HG03442 (cell line): ENCODE data around the gene SLCO2A1.

ENCODE experiments used
- ATAC-seq: cut with Tn5 transposase; IDR thresholded peaks from one replicate; pipeline ENCODE4 v1.9.1; 2021; ENCODE audit warnings: mild to moderate bottlenecking, moderate library complexity; ENCODE audit not compliant: unreplicated experiment

Gene SLCO2A1

DNA sequence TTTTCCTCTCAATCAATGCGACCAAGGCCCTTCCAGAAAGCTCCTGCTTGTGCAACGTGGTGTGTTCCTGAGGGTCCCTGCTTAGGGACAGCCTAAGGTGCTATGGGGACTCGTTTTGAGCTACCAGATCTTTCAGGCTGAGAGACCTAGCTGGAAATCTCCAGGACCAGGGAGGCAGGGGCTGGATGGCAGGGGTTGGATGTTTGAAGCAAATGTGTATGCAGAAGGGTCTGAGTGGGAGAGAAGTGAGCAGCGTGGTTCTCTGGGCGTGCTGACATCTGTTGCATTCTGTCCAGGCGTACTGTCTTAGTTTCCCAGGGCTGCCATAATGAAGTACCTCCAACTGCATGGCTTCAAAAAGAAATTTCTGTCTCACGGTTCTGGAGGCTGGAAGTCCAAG, 31.7 kb upstream of the SLCO2A1 start:
- no peak for ATAC-seq

DNA sequence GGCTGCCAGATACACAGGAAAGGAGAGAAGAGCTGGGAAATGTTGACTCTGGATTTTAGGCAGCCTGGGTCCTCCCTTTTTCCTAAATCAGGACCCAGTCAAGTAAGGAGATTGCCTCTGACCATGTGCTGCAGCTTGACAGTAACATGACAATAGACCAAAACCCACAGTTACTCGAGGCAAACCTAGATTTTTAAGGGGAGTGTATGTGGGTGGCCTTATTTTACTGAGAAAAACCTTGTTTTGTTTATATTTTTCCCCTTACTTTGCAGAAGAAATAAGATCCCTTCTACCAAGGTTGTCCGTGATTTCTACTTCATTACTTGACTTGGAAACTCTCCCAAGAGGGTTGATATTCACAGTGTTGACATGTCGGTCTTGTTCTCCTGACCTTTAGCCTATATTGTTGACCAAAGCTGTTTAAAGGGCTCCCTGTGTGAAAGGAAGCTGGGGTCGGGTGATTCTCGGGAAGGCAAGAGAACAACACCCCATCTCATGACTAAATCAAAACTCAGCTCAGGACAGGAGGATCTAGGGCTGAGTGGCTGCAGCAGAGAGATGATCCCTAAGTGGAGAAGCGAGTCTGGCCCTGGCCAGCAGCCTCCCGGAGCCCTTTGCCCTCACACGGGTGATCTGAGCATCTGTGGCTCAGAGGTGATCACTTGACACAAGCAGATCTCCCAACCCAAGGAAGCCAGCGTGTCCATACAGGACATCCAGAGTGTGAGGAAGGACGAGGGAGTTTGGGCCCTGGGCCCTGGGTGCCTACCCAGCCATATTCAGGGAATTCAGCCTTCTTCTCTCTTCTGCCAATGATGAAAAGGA, 31.0 kb upstream of the SLCO2A1 start:
- no peak for ATAC-seq

DNA sequence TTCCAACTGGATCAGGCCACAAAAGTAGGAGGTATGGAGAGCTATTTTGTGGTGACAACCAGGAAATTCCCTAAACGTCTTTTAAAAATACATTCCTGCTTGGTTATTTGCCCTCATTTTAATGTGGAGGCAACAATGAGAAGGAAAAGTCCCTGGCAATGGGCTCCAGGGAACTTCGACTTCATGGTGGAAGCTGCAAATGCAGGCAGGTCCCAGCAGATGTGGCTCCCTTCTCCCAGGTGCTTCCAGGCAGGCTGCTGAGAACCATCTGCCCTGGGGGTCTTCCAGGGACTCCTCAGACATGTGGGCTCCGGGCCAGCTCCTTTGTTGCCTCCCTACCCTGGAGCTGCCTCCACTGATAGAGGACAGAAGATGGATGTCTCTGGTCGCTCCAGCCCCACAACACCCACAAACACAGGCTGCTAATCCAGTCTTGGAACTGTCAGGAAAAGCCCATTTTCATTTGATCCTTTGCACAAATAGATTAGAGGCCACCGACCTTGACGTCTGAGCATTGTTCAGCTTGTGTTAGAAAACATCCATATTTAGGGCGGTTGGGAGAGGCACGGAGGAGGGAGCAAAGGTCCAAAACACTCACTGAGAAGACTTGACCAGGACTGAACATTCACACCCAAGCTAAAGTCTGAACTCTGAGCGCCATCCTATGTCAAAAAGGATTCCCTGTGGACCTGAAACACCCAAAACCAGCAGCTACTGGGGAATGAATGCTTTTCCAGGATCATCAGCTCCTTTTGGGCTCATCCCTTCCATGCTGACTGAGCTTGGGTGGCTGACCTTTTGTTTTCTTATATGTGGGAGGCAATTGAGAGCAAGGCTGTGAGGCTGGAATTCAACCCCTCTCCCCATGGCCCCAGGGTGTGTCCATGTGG, 30.2 kb upstream of the SLCO2A1 start:
- no peak for ATAC-seq

DNA sequence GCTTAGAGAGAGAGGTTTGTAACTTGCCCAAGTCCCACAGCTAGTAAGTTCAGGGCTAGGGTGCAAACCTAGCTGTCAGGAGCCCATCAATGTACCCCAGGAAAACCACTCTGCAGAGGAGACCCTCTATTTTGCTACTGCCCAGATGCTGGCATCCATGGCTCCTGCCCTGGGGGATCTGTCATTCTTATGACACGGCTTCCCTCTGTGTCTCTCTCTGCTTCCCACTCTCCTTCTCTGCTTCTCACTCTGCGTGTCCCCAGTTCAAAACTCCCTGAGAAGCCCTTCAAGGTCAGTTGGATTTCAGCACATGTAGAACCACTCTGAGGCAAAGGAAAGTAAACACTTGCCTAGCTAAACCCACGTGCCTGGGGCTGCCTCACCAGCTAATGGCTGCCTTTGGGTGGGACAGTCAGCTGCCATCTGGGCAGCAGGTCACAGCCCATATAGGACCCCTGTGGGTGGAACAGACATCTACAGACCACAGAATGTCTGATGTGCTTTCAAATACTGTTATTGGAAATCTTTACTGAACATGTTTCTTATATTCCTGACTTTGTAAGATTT, 29.4 kb upstream of the SLCO2A1 start:
- no peak for ATAC-seq

DNA sequence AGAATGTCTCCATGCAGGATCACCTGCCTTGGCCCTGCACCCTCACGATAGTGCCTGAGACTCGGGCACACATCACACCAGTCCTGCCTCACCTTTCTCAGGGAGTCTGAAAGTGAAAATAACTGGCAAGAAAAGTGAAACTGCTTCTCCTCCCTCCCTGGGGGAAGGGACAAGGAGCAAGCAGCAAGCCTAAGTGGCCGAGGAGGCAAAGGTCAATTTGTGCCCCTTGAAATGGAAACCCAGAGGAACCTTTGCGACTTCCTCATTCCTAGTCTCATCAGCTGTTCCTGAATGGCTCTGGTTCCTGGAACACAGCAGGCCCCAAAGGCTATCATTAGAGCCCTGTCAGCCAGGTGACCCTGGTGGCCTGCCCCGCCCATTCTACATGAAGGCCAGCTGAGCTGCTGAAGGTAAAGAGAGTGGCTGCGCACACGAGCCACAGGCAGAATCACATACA, 28.0 kb upstream of the SLCO2A1 start:
- ATAC-seq = no peak

DNA sequence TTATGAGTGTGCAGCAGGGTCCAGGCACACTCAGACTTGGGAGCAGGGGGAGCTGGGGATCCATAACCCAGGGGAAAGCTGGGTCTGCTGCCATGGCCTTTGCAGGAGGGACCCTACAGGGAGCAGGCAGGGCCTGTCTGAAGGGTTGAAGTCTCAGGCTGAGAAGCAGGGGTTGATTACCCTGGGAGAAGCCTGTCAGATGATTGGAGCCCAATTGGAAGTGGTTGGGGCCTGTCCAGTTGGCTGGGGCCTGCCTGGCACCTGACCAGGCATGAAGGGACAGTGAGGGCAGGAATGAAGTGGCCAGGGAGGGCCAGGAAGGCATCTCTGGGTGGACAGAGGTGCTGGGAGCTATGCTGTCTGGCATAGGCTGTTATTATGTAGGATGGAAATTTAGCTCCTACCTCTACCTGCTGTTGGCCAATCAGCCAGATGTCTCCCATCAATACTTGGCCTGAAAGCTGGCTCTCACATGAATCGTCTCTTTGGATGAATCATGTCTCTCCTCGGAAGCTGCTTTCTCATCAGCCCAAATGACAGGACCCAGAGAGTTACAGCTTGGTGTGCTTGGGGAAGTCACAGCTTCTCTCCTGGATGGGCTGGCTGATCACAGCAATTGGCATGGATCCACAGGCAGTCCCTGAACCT, 27.4 kb upstream of the SLCO2A1 start:
- ATAC-seq = no peak

DNA sequence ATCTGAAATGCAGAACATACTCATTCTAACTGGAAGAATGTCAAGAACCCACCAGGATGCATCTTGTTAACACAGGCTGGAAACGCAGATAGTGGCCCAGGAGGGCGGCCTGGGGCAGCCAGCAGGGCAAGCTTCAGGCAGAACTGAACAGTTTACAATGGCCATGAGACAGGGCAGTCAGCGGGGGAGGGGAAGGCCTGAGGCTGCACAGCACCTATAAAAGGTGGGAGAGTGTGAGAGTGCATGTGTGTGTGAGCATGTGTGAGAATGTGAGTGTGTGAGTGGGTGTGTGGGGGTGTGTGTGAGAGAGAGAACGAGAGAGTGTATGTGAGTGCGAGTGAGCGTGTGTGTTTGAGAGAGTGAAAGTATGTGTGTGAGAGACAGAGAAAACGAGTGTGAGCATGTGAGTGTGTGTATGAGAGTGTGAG, 26.8 kb upstream of the SLCO2A1 start:
- ATAC-seq = no peak

DNA sequence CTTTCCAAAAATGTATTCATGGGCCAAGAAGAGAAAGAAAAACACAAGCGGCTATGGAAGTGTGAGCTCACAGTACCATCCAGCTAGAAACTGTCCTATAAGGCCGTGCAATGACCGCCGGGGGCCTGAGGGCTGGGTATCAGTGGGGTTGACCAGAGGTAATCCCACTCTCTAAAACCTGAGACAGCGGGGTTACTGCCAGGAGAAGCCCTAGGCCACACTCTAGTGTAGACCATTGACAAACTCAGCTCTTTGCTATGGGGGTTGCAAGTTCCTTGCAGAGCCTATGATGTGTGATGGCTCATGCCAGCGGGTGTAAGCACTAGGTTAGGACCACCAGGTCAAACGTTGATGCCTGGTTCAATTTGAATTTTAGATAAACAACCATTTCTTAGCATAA, 25.9 kb upstream of the SLCO2A1 start:
- no peak for ATAC-seq

DNA sequence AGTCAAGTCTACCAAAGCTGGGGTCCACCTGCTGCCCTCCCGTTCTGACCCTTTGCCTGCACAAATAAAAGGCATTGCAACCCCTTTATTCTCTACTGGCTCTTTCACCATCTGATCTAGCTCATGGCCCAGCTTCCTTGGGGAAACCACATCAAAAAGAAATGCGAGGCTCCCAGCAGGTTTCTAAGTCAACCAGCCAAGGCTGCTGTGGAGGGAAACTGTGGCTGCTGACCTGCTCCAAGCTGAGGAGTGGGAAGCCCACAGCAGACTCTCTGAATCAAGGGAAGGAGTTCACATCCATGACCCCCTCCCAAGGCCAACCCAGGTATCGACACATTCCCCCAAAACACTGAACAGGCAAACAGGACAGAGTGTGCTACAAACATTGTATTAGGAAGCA, 25.2 kb upstream of the SLCO2A1 start:
- no peak for ATAC-seq

DNA sequence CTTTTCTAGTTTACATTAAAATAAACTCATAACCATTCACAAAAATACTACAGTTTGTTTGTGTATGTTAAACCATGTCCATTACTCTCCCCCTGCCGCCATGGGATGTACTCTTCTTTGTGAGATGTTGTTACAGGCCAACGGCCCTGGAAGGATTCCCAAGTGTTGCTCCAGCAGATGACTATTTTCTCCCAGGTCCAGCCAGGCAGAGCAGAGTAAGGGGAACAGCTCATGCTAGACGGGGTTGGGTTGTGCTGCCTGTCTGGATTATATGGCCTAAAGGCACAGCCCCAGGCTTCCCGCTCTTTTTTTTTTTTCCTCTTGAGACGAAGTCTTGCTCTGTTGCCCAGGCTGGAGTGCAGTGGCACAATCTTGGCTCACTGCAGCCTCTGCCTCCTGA, 24.5 kb upstream of the SLCO2A1 start:
- ATAC-seq = no peak

DNA sequence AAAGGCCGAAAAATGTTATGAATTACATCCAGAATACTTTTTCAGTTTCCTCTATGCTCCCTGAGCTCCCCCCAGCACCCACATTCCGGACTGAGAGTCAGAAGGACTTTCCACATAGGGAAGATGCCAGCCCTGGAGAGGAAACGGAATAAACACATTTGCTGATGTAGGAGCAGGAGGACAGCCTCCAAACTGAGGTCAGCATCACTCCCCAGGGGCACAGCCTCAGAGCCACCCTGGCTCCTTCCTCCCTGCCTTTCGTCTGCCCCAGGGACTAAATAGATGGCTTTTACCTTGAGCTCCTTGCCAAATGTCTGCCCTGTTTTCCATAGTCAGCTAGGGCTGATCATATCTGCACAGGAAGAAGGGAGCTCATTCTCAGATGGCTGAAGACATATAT, 22.6 kb upstream of the SLCO2A1 start:
- no peak for ATAC-seq

DNA sequence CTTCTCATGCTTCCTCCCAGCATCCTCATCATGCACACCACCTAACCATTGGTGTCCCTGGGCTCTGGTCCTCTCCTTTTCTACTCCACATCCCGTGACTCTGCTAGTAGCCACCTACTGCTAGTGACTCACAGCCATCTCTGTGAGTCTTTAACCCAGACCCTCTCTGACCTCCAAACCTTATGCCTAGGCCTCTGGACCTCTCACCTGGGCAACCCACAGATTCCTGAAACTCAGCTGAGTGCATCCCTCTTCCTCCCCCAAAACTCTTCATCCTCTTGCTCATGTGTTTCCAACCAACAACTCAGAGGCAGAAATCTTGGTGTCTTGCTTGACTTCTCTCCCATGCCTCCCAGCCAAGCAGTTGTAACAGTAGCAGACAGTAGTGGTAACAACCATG, 20.0 kb upstream of the SLCO2A1 start:
- ATAC-seq = no peak

DNA sequence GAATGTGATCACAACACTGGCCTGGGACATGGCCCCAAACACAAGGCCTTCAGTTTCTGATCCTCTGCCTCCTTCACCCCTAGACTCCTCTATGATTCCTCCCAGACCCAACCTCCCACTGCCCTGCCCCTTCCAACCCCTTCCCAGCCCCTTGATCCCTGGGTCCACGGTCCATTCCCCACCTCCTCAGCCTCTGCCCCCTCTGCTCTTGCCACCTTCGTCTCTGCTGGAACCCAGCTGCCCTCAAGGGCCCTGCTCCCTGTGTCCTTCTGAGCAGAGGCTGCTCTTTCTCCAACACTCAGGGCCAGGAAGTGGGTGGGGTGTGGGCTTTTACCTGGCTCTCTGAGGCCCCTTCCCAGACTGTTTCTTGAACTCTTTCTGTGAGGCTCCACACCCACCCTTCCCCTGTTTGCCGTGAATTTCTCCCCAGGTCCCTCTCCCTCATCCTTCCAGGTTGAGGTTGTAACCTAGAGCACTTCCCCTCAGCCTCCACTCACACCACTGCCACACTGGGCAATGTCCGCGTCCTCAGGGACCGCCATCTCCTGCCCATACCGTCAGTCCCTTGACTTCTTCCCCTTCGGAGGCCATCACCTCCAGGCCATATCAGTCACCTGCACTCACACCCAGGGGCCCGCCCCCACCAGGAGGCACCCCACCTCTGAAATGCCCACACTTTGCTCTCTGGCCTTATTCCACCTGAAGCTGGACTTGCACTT, 18.7 kb upstream of the SLCO2A1 start:
- no peak for ATAC-seq

DNA sequence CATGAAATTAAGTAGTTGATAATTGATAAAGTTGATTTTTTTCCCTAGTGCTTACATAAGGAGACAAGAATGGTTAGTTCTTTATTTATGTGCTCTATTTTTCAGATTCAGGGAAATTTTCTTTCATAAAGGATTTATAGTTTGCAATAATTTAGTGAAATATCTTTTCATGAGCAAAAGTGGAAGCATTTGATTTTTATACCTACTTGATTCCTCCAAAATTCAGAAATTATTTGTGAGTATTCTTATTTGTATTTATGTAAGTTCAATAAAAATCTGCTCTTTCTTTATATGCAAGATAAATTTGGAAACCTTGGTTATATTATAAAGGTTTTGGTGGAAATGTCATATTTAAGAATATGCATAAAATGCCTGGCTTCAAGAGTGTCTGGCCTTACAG, 14.7 kb upstream of the SLCO2A1 start:
- ATAC-seq = no peak

DNA sequence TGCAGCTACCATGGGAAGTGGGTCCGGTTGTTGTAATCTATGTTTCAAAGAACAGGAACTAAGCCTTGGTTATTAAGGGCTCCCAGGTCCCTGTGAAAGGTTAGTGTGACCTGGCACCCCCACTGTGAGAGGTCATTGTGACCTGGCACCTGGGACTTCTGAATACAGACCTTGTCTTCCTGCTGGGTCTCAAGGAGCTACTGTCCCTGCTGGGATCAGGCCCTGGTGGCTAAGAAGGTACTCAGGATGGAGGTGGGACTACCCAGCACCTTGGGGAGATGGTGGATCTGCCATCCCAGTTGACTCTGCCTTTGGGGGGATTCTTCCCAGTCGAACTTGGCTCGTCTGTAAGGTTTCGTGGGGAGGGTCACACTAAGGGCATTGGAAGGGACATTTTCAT, 10.3 kb upstream of the SLCO2A1 start:
- no peak for ATAC-seq

DNA sequence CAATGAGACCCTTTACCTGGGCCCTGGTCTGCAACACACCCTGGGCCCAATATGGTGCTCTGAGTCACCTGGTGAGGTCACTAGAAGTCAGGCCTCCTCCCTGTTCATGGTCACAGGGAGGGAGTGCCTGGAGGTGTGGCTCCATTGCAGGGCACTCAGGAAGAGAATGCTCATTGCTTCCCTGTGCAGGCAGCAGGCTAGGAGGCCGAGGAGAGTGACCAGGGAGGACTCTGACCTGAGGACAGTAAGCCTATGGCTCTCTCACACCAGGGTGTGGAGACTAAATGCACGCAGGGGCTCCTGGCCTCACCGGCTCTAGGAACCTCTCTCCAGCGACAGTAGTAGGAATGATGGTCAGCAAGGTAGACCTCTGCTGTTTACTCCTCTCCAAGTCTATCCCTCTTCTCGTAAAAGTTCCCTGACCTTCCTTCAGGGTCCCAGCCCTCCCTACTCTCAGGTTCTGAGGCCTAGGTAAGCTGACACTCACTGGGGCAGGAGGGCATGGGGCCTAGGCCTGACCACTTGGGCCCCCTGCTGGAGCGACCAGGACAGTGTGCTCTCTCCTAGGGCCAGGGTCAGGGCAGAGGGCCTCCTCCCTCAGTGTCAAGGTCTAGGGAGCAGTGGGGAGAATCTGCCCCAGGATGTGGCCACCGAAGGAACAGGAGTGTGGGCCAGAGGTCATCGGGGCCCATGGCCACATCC, 9.6 kb upstream of the SLCO2A1 start:
- no peak for ATAC-seq

DNA sequence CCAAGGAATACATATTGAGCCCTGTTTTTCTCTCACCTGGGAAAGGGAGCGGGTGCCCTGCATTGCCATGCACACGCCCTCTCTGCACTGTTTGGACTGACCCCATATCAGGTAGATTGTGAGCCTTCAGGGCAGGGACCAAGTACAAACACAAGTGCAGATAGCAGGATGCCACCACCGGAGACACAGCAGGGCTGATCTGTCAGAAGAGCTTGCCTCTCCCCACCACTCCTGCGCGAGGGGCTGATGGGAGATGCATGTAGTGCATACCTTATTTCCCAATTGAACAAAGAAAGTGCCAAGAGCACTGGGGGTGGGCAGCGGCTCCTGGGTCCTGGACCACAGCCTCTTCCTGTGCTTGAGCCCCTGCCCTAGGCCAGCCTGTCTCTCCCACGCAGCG, 9.0 kb upstream of the SLCO2A1 start:
- no peak for ATAC-seq

DNA sequence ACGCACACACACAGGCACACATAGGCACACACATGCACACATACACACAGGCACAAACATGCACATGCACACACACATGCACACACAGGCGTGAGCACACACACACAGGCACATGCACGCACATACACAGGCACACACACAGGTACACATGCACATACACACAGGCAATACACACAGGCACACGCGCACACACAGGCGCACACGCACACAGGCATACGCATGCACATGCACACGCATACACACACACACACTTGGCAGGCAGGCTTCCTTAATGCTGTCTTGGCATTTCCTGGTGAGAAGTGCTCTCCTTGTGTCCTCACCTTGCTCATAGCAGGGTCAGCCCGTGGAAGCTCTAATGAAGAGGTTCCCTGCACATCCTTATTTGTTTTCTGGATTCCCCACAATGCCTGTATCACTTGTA, 8.4 kb upstream of the SLCO2A1 start:
- no peak for ATAC-seq

DNA sequence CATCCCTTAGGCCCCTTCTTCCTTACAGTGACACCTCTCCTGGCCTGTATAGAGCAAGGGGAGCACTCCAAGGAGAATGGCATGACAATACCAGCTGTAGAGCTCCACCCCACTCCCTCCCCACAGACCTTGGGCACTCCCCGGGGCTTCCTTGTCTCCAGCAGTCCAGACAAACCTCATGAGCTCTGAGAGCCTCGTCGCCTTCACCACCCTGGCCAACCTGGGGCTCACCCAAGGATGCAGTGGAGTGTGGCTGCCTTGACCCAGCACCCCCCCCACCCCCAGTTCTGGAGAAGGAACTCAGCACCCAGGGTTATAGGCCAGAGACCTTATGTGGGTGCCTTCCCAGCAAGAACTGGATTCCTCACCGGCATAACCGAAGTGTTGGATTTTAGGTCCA, 7.4 kb upstream of the SLCO2A1 start:
- ATAC-seq = no peak

DNA sequence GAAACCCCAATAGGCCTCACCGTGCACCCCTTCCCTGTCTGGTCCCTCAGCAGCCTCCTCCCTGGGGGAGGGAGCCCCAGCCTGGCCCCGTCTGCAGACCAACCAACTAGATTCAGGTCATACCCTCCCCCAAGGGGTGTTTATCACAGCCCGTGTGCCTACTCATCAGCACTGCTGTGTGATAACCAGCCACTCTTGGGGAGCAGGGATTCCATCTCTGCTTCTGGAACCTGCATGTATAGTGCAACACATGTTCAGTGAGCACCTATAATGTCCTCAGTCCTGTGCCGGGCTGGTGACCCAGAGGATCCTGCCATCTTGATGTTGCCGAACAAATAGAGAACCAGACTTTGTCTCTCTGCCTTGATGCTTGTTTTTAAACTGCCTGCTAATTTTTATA, 6.6 kb upstream of the SLCO2A1 start:
- ATAC-seq = no peak
